Nephron (organoid): ENCODE results near the gene SLC50A1.

ENCODE experiments used
- H3K27ac Mint-ChIP-seq, 3 experiments: 2 replicates each; pipeline ENCODE4 v1.8.0; 2020; ENCODE audit warnings: mixed read lengths in 3 of 3, mild to moderate bottlenecking in 2 of 3, moderate library complexity in 1 of 3
- H3K27me3 Mint-ChIP-seq: 2 replicates; pipeline ENCODE4 v1.8.0; 2021; ENCODE audit warnings: low read depth, mild to moderate bottlenecking, moderate library complexity, mixed read lengths
- H3K36me3 Mint-ChIP-seq: 2 replicates; pipeline ENCODE4 v1.8.0; 2020; ENCODE audit warnings: low read depth, mixed read lengths
- H3K4me1 Mint-ChIP-seq: 2 replicates; pipeline ENCODE4 v1.8.0; 2020; ENCODE audit warnings: mixed read lengths
- H3K4me3 Mint-ChIP-seq, 3 experiments: 2 replicates each; pipeline ENCODE4 v1.8.0; 2020; ENCODE audit warnings: mild to moderate bottlenecking in 3 of 3, mixed read lengths in 3 of 3, moderate library complexity in 2 of 3
- H3K9me3 Mint-ChIP-seq: 2 replicates; pipeline ENCODE4 v1.8.0; 2020; ENCODE audit warnings: mixed read lengths
- CTCF ChIP-seq, 3 experiments: fragments of 200-600 bp; sonication (generic); IDR thresholded peaks; one replicate each; pipeline ENCODE4 v1.5.0; 2021; ENCODE audit warnings: antibody characterized with exemption in 3 of 3; ENCODE audit not compliant: unreplicated experiment in 3 of 3

SLC50A1 gene

GRCh38 chr1:155128755-155129473 is 6.7 kb upstream of the SLC50A1 start:
- peak overlapping the region; percentile 84 to 87 (median 85) for H3K4me3 Mint-ChIP-seq

GRCh38 chr1:155130272-155131006 is 5.2 kb upstream of the SLC50A1 start:
- Mint-ChIP-seq H3K4me3 (peak overlapping the region; percentile 84 to 87 (median 85)), H3K9me3 (no peaks in the 10 kb centered on the region), H3K27ac (peak overlapping the region; percentile 77 to 90 (median 88))

More at GRCh38 chr1:155128755-155129473, 6.7 kb upstream of the SLC50A1 start:
- Mint-ChIP-seq H3K36me3 (peaks cover 23% of the 10 kb centered on the region), H3K27ac (peak overlapping the region; percentile 77 to 90 (median 88)), H3K27me3 (peaks cover 55% of the 10 kb centered on the region), H3K9me3 (no peaks in the 10 kb centered on the region), H3K4me1 (peaks cover 70% of the 10 kb centered on the region)
- no peak for TF ChIP-seq CTCF (IDR thresholded peaks at IDR 0.05; ENCODE audit: unreplicated experiment in 3 of 3)

GRCh38 chr1:155131285-155131684 is 4.4 kb upstream of the SLC50A1 start:
- H3K4me3 Mint-ChIP-seq: peak overlapping the region; percentile 84 to 87 (median 85)
- no peaks in the 10 kb centered on the region for H3K9me3 Mint-ChIP-seq
- peaks cover 27% of the 10 kb centered on the region for H3K36me3 Mint-ChIP-seq
- peaks cover 35% of the 10 kb centered on the region for H3K27me3 Mint-ChIP-seq
- H3K4me1 Mint-ChIP-seq: peaks cover 74% of the 10 kb centered on the region
- H3K27ac Mint-ChIP-seq: peak overlapping the region; percentile 77 to 90 (median 88)
- no peak for TF ChIP-seq CTCF (IDR thresholded peaks at IDR 0.05; ENCODE audit: unreplicated experiment in 3 of 3)

More at GRCh38 chr1:155130272-155131006, 5.2 kb upstream of the SLC50A1 start:
- H3K36me3 Mint-ChIP-seq: peaks cover 27% of the 10 kb centered on the region
- TF ChIP-seq CTCF (IDR thresholded peaks at IDR 0.05; ENCODE audit: unreplicated experiment in 3 of 3): no peak
- H3K27me3 Mint-ChIP-seq: peaks cover 41% of the 10 kb centered on the region
- H3K4me1 Mint-ChIP-seq: peaks cover 74% of the 10 kb centered on the region

- Mint-ChIP-seq H3K4me1 (peaks cover 68% of the 10 kb centered on the region), H3K27me3 (peaks cover 30% of the 10 kb centered on the region), H3K4me3 (peak overlapping the region in 2 of 3 experiments; percentile 26 to 66), H3K27ac (peak overlapping the region; percentile 77 to 90 (median 78)), H3K36me3 (peaks cover 27% of the 10 kb centered on the region), H3K9me3 (no peaks in the 10 kb centered on the region)
- no peak for TF ChIP-seq CTCF (IDR thresholded peaks at IDR 0.05; ENCODE audit: unreplicated experiment in 3 of 3)
These were observed 3.8 kb upstream of the SLC50A1 start for GRCh38 chr1:155131856-155132255.

- Mint-ChIP-seq H3K4me3 (peak overlapping the region; percentile 93 to 96 (median 94)), H3K27me3 (peaks cover 14% of the 10 kb centered on the region), H3K27ac (peak overlapping the region; percentile 52 to 99 (median 73)), H3K9me3 (no peaks in the 10 kb centered on the region), H3K4me1 (peaks cover 65% of the 10 kb centered on the region), H3K36me3 (peaks cover 35% of the 10 kb centered on the region)
- TF ChIP-seq CTCF (IDR thresholded peaks at IDR 0.05; ENCODE audit: unreplicated experiment in 3 of 3): no peak
These were observed 1.8 kb upstream of the SLC50A1 start for GRCh38 chr1:155133799-155134281.
